ENCODE results near the gene EFR3B. TPM values are rescaled to one million over a fixed set of nuclear protein-coding genes. Genes with fewer than 3 reads are reported as not detected.

The EFR3B gene
- total RNA-seq, 1 donor from 2014 or later = 40.7 TPM

DNA sequence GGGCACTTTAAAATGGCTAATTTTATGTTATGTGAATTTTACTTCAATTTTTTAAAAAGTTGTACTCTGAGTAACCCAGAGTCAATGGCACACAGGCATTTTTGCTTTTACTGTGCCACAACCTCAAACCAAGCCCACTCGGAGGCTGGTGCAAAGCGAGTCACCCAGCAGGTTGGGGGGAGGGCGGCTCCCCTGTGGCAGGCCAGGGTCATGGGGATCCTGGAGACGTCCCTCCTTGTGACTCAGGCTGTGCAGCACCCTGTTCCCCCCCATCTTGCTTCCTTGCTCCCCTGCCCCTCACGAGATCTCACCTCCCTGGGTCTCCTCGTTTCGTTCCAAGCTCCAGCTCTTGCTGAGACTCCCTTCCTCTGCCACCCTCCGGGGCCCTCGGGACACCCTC, 67.9 kb downstream of the EFR3B start:
- H3K27ac Mint-ChIP-seq (ENCODE audit: unreplicated experiment) = peak overlapping the region; percentile 65
- no peaks in the 10 kb centered on the region for H3K27me3 Mint-ChIP-seq (ENCODE audit: low read depth)
- no peak for DNase-seq (ENCODE audit: low read depth, low spot score)
- peaks cover 11% of the 10 kb centered on the region for H3K36me3 Mint-ChIP-seq (ENCODE audit: low read depth)
- H3K4me1 Mint-ChIP-seq = peaks cover 28% of the 10 kb centered on the region
- TF ChIP-seq, protein P1, sequence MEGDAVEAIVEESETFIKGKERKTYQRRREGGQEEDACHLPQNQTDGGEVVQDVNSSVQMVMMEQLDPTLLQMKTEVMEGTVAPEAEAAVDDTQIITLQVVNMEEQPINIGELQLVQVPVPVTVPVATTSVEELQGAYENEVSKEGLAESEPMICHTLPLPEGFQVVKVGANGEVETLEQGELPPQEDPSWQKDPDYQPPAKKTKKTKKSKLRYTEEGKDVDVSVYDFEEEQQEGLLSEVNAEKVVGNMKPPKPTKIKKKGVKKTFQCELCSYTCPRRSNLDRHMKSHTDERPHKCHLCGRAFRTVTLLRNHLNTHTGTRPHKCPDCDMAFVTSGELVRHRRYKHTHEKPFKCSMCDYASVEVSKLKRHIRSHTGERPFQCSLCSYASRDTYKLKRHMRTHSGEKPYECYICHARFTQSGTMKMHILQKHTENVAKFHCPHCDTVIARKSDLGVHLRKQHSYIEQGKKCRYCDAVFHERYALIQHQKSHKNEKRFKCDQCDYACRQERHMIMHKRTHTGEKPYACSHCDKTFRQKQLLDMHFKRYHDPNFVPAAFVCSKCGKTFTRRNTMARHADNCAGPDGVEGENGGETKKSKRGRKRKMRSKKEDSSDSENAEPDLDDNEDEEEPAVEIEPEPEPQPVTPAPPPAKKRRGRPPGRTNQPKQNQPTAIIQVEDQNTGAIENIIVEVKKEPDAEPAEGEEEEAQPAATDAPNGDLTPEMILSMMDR (conservative IDR thresholded peaks at IDR 0.05) = no peak
- H3K4me3 Mint-ChIP-seq = no peak overlapping the region
- no peaks in the 10 kb centered on the region for H3K9me3 Mint-ChIP-seq

DNA sequence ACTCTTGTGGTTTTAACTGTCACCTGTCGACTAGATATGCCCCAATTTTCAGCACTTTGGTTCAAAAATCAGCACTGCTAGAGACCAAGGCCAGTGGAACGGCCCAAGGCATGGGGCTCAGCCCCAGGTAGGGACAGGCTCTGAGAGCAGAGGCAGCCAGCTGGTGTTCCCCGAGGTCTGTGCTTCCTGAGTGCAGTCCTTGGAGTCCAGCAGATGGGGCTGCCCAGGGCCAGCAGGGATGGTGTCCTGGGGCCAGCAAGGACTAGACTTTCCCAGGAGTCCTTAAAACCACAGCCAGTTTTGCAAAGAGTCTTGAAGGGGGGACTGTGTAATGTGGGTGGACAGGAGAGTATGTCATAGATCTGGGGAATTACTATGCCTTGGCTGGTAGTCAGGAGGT, 70.2 kb downstream of the EFR3B start:
- H3K4me3 Mint-ChIP-seq = no peak overlapping the region
- no peaks in the 10 kb centered on the region for H3K9me3 Mint-ChIP-seq
- peaks cover 10% of the 10 kb centered on the region for H3K36me3 Mint-ChIP-seq (ENCODE audit: low read depth)
- no peaks in the 10 kb centered on the region for H3K27me3 Mint-ChIP-seq (ENCODE audit: low read depth)
- H3K27ac Mint-ChIP-seq (ENCODE audit: unreplicated experiment) = peak overlapping the region; percentile 71
- no peak for DNase-seq (ENCODE audit: low read depth, low spot score)
- TF ChIP-seq, protein P1 (conservative IDR thresholded peaks at IDR 0.05) = no peak
- peaks cover 19% of the 10 kb centered on the region for H3K4me1 Mint-ChIP-seq

DNA sequence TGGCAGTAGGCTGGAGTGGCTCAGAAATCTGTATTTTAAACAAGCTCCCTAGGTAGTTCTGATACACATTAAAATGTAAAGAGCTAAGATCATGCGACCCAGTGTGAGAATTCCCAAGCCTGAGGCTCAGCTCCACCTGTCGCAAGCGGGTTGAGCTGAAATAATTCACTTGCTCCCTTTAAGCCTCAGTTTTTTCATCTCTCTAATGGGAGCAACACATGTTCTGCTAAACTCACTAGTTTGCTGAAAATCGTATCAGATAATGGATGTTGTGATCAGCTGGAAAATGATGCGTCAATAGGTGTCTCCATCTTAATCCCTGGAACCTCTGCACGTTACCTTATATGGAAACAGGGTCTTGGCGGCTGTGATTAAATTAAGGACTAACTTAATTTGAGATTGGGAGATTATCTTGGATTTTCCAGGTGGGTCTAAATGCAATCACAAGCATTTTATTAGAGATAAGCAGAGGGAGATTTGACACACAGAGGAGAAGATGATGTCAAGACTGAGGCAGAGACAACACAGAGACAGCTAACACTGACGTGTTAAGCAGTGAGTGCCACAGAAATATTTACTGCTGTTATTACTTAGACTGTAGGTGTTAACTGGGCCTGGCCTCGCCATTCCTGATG, 73.5 kb downstream of the EFR3B start:
- TF ChIP-seq, protein P1 (conservative IDR thresholded peaks at IDR 0.05) = no peak
- Mint-ChIP-seq H3K27ac (ENCODE audit: unreplicated experiment) (no peak overlapping the region), H3K4me3 (no peak overlapping the region), H3K9me3 (no peaks in the 10 kb centered on the region), H3K36me3 (ENCODE audit: low read depth) (peaks cover 6% of the 10 kb centered on the region), H3K4me1 (peaks cover 19% of the 10 kb centered on the region), H3K27me3 (ENCODE audit: low read depth) (no peaks in the 10 kb centered on the region)
- DNase-seq (ENCODE audit: low read depth, low spot score) = no peak

DNA sequence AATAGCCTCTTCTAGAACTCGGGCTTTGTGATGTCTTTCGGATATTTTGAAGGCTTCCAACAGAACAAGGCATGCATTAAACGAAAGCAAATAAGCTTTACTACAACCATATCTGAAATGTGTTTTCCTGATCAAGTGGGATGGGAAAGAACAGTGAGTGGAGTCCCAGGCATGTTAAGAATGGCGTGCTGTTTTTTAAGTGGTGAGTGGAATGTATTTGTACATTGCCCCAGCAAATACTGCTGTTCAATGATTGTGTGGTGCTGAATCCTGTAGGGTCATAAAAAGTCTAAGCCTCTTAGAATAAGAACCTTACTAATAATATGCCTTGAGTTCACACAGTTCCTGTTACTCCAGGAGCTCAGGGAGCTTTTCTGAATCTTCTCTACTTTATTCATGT, 74.0 kb downstream of the EFR3B start:
- Mint-ChIP-seq H3K4me1 (peaks cover 14% of the 10 kb centered on the region), H3K36me3 (ENCODE audit: low read depth) (peaks cover 6% of the 10 kb centered on the region), H3K27ac (ENCODE audit: unreplicated experiment) (no peak overlapping the region), H3K9me3 (no peaks in the 10 kb centered on the region), H3K27me3 (ENCODE audit: low read depth) (no peaks in the 10 kb centered on the region), H3K4me3 (no peak overlapping the region)
- TF ChIP-seq, protein P1 (conservative IDR thresholded peaks at IDR 0.05) = no peak
- DNase-seq (ENCODE audit: low read depth, low spot score) = no peak

DNA sequence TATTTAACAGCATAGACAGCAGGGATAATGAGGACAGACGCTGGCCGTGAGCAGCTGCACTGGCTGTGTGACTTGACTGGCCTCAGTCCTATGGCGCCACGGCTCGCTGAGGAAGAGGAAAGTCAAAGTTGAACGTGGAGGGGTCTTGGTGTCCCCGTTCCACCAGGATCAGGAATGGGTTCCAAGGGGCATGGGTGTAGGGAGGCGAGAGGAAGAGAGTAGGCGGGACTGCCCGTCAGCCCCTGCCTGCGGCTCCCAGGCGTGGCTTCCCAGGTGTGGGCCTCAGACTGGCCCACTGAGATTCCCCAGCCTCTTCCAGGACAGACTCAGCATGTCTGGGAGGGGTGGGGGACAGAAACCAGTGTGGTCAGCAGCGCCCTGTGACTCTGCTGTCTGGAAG, 75.1 kb downstream of the EFR3B start:
- TF ChIP-seq, protein P1 (conservative IDR thresholded peaks at IDR 0.05) = no peak
- no peak for DNase-seq (ENCODE audit: low read depth, low spot score)
- Mint-ChIP-seq H3K27me3 (ENCODE audit: low read depth) (no peaks in the 10 kb centered on the region), H3K9me3 (no peaks in the 10 kb centered on the region), H3K27ac (ENCODE audit: unreplicated experiment) (no peak overlapping the region), H3K4me1 (peaks cover 13% of the 10 kb centered on the region), H3K4me3 (no peak overlapping the region), H3K36me3 (ENCODE audit: low read depth) (peaks cover 6% of the 10 kb centered on the region)

Data from neural crest cell (in vitro differentiated cells).